Ramos (cell line): ENCODE measurements around the gene SAMD4A.
"Not testable (repeated sequence)": the region's sequence is repeated elsewhere in the genome, so short reads cannot be mapped to it uniquely, and the experiment has no call there.

Experiments used
- in situ Hi-C: fragments of 300-500 bp; cut with MboI; formaldehyde crosslinking; loops from one replicate; pipeline ENCODE4 v1.14.3; 2022; ENCODE audit warnings: low sequenced_read_pairs; ENCODE audit not compliant: unreplicated experiment

SAMD4A gene

GRCh38 chr14:54746019-54746418, 179.1 kb downstream of the SAMD4A start:
- in situ Hi-C loops: no loop called here

- in situ Hi-C loops: no loop called here
These were observed 180.7 kb downstream of the SAMD4A start for GRCh38 chr14:54747616-54748015.

GRCh38 chr14:54749180-54749579, 182.3 kb downstream of the SAMD4A start:
- in situ Hi-C loops: no loop called here

DNA sequence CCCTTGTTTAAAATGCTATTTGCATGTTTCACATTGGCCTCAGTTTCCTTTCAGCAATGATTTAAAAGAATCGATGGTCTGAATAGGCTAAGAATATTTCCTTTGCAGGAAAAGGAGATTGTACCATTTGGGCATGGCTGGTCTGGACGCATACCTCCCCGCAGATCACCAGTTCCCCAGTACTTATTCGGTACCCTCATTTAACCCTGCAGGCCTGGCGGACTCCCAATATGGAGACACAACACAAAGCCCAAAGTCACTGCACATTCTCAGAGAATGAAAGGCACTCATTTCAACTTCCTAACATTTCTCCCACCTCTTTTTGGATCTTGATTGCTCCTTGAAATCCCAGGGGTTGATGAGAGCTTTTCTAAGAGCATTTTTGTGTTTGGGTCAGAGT, 182.8 kb downstream of the SAMD4A start:
- in situ Hi-C loops: no loop called here

GRCh38 chr14:54752611-54753010, 185.7 kb downstream of the SAMD4A start:
- in situ Hi-C loops: not testable (repeated sequence)

DNA sequence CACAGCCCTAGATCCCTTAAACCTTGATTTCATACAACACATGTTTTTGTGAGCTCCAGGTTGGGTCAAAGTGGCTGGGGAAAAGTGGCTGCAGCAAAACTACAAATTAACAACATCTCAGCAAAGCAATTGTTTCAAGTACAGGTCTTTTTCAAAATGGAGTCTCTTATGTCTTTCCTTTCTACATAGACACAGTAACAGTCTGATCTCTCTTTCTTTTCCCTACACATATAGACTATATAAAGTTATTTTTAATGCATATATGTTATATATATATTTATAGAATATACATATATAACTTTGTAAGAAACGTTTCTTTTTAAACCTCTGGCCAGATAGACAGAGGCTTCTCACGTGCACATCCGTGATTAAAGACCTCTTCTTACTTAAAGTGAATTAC, 186.5 kb downstream of the SAMD4A start:
- in situ Hi-C loops: not testable (repeated sequence)

GRCh38 chr14:54754116-54754622, 187.2 kb downstream of the SAMD4A start:
- in situ Hi-C loops: no loop called here

DNA sequence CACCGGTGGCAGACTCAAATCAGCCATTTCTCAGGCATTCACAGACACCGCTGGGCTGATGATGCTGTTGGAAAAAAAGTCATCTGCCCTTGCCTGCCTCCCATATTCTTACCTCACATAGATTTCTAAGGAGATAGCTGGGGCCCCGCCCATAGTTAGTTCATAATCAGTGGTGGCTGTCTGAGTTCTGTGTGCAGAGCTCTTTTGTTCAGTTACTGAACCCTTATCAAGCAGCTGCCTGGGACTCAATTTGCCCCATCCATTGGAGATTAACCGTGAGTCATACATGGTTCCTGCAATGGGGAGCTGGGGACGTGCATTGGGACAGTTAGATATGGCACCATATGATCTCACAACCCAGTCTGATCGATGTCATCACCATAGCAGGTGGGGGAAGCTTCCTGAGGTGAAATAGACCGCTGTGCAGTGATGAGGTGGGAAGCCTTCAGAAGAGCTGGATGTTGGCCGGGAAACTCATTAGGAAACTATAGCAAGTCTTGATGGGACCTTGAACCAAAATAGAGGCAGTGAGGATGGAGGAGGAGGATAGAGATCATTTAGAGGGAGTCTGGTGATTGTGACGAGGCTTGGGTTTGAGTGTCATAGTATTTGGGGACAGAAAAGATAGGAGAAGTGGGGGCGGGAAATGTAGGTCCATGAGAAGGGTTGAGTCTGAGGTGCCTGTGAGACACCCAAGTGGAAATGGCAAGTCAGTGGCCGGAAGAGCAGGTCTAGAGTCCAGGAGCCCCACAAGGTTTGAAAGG, 187.9 kb downstream of the SAMD4A start:
- in situ Hi-C loops: no loop called here

GRCh38 chr14:54756656-54757392, 189.9 kb downstream of the SAMD4A start:
- in situ Hi-C loops: no loop called here

GRCh38 chr14:54758041-54758440, 191.1 kb downstream of the SAMD4A start:
- in situ Hi-C loops: no loop called here

DNA sequence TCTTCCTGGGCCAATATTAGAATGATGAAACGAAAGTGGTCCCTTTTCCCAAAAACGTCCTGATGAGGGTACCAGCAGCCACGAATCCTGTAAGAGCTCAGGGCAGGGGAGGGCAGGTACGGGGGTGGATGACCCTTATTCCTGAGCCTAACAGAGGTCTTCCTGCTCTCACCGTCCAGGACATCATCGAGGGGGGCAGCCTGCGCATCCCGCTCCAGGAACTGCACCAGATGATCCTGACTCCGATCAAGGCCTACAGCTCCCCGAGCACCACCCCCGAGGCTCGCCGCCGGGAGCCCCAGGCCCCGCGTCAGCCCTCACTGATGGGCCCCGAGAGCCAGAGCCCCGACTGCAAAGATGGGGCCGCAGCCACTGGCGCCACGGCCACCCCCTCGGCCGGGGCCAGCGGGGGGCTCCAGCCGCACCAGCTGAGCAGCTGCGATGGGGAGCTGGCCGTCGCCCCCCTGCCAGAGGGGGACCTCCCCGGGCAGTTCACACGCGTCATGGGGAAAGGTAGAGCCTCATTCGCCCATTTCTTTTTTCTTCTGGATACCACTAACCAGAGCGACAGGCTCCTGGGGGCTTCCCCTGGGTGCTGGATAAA, 193.2 kb downstream of the SAMD4A start:
- in situ Hi-C loops: no loop called here

GRCh38 chr14:54760866-54761575, 194.1 kb downstream of the SAMD4A start:
- in situ Hi-C loops: no loop called here

GRCh38 chr14:54761835-54762234, 194.9 kb downstream of the SAMD4A start:
- in situ Hi-C loops: no loop called here

DNA sequence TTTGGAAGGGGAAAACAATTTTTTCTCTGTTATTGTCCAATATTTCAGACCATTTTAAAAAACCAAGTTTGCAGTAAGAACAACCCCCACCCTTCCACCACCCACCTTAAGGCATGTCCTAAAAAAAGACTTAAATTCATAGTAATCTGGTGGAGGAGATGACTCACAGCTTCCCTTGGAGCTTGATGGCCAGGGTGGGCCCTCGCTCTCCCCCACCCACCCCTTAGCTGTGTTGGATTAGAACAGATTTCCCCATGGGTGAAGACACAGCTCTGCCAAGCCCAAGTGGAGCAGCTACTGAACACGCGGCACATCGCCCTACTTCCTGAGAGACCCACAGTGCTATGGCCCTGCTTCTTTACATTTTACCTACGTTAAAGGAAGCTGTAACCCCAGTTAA, 195.4 kb downstream of the SAMD4A start:
- in situ Hi-C loops: no loop called here

DNA sequence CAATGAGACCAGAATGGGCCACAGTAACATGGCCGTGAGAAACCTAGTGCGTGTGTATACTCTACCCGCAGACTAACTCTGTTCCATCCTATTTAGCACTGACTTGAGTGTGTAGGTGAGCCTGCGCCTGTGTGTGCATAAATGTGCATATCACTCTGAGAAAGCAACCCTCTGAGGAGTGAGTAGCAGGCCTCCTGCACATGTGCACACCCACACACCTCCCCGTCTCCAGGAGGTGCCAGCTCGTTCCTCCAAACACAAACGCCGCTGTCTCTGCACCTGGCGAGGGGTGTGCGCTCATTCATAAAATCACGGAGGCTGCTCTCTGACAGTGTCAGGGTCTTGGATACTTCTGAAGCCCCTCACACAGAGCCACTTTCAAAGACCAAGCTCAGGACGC, 196.8 kb downstream of the SAMD4A start:
- in situ Hi-C loops: no loop called here

DNA sequence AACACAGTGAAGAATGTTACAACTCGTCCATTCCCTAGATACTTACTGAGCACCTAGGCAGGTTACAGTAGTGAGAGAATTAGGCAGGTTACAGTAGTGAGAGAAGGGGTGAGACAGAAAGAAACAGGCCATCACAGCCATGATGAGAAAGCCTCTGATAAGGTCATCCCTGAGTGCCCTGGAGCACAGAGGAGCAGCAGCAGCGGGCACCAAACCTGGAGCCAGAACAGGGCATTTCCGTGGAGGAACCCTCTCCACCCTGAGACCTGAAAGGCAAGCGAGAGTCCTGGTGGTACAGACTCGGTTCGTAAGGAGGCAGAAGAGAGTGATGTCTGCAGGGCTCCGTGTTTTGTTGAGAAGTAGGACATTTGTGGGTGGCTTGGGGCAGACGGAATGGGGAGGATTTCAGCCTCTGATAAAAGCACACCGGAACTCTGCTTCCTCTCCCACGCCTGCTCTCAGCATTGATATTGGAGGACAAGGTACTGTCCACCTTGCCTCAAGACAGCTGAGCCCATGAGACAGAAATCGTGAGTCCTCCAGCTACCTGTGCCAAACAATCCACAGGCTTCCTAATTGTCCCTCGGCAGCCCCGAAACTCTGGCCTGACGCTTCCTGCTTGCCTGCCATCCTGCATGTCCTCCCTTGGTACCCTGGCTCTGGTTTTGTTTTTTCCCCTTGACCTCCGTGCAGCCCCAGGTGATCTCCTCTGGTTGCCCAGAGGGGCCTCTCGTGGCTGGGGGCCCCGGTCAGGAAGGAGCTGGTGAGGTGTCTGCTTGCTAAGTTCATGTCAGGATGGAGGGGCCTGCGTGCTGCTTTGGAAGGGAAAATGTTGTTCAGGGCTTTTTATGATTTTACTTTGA, 199.6 kb downstream of the SAMD4A start:
- in situ Hi-C loops: no loop called here

- in situ Hi-C loops: no loop called here
These were observed 200.2 kb downstream of the SAMD4A start for GRCh38 chr14:54767139-54767431.

DNA sequence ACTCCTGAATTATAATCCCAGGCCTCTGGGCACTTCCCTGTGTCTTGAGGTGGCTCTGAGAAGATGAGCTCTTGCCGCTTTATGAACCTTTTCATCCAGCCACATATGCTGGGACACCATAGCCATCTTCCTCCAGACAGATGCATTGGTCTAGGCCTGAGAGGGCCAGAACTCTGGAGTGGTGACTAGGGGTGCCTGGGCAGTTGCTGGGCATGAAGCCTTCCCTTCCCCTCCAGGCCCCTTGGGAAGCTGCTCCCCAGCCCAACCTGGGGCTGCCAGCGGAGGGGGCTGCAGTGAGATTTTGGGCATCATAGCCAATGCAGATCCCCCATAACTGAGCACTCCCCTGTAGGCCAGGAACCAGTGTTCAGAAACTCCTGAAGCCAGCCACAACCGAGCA, 200.5 kb downstream of the SAMD4A start:
- in situ Hi-C loops: no loop called here

DNA sequence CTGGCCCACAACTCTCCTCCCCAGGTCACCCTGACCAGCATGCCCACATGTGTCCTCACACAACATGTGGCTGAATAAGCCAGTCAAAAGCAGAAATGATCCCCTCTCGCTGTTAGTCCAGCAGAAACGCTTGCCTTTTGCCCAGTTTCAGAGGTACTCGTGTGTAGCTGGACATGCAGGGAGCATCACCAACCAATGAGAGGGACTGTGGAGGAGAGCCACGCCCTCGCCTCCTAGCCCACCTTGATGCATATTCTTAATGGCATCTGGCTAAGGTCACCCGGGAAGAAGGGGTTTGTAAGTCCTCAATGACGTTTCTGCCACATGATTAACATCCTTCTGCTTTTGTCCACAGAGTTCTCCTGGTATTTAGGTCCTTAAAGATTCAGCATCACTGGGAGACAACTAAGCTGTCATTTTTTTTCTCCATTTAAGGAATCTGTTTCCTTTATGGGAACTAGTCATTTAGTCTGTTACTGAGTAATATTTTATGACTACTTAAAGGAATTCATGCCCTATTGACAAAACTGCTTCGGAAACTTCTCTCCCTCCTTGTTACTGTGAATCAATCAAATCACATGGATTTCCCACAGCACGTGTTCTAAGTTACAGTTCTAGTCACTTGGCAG, 201.7 kb downstream of the SAMD4A start:
- in situ Hi-C loops: no loop called here
